Measurements from ENCODE around the gene SH2D4B.

Gene SH2D4B

DNA sequence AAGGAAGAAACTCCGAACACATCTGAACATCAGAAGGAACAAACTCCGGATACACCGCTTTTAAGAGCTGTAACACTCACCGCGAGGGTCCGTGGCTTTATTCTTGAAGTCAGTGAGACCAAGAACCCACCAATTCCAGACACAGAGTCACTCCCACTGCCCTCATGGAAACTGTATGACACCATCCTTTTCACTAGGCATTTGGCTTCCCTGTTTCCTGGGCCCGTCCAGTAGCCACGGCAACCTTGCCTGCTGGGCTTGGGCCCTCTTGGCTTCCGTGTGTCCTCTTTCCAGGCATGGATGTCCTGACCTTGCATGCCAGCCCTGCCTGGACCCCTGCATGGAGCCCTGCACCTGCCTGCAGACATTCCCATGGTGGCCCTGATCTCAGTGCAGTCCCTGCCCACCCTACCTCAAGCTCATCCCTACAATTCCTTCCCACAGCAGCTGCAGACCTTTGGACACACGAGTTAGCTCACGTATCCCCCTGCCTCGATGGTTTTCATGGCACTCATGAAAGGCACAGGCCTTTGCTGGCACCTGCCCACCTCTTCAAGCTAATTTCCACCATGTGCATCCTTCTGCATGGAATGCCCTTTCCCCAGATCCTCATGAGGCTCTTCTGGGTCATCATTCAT, 6.7 kb downstream of the SH2D4B start:
- no peak for DNase-seq

DNA sequence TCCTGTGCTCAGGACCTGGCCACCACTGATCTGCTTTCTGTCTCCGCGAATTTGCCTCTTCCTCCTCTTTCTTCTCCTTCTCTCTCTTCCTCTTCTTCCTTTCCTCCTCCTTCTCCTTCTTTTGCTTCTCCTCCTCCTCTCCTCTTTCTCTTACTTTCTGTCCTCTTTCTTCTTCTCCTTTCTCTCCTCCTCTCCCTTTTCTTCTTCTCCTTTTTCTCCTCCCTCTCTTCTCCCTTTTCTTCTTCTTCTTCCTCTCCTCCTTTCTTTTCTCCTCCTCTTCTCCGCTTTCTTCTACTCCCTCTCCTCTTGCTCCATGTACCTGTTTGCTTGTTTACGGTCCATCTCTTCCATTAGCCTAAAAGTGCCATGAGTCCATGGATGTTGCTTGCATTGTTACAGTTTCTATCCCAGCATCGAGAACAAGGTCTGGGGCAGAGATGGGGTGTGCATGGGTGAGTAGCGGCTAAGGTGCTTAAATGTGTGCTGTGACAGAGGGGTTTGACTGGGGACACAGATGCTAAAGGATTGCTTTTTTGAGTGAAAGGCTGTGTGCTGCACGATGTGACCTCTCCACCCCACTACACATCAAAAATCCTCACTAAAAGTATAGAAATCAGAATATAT, 7.7 kb downstream of the SH2D4B start:
- no peak for DNase-seq

DNA sequence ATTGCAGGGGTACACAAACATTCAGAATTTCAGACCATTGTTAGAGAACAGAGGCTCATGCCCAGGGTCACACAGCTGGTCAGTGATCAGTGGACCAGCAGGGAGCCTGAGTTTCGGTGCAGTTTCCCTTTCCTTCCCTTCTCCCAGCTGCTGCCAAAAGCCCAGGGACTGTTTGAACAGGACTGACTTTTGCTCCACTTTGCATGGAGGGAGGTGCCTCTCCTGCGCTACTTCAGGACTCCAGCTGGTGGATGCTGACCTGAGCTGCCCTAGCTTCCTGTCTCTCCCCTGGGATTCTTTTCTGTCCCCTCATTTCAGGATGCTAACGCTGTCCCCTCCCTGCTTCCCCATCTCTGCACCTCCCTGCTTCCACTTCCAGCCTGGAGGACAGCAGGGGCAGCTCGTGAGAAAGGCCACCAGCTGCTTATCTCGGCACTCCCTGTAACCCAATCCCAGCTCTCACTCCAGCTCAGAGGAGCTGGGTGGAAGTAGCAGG, 14.5 kb downstream of the SH2D4B start:
- DNase-seq = no peak

DNA sequence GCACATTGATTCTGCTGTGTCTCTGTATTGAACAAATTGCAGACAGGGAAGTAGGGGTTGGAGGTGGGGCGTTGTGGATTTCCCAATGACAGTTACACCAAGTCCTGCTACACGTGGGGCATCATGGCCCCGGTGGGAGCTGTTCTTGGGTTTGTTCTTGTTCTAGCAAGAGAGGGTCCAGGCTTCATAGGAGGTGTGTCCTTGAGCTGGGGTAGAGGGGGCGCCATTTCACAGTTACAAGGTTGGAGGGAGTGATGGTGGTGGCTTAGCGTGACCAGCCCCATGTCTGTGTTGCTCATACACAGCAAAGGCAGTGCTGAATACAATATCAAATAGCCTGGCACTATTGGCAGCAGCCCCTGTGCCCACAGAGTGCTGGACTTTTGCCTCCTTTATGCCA, 15.7 kb downstream of the SH2D4B start:
- DNase-seq = no peak

DNA sequence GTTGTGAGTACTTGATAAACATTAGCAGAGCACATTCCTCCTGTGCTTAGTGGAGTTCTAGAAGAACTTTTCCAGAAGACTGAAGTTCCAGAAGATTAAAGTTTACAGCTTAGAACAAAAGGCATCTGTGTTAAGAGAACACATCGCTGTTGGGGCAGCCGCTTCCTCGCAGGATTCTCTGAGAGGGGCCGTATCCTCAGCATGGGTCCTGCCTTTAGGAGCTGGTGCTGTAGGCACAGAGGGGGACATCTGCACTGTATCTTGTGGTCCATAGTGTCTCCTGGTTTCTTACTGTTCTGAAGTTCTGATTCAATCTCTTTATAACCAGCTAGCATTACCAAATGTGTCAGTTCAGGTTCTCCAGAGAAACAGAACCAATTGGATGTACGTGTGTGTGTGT, 16.3 kb downstream of the SH2D4B start:
- DNase-seq = no peak

DNA sequence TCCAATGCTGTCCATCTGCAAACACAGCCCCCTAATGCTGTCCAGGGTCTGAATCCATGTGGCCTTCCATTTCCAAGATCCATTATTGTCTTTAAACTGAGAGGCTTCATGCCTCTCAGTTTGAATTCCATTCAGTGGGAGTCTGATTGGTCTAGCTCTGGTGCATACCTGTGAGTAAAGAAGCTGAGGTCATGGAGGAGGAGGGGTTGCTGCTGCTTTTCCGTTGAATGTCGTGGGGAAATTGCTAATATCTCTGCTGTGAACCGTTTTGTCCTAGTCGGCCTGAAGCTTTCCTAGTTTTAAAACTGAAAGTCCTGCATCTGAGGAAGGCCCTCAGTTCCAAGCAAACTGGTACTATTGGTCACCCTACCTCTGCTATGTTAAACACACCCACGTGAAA, 17.7 kb downstream of the SH2D4B start:
- DNase-seq = no peak

DNA sequence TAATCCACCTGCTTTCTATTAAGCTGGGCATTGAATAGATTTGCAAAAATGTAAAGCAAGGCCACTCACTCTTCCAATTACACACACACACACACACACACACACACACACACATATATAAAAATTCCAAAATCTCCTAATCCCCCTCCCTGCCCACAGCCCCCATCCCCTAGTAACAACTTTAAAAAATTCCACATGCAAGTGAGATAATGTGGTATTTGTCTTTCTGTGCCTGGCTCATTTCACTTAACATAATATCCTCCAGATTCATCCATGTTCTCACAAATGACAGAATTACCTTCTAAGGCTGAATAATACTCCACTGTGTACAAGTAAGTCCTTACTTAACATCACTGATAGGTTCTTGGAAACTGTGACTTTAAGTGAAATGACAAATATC, 24.2 kb downstream of the SH2D4B start:
- no peak for DNase-seq

DNA sequence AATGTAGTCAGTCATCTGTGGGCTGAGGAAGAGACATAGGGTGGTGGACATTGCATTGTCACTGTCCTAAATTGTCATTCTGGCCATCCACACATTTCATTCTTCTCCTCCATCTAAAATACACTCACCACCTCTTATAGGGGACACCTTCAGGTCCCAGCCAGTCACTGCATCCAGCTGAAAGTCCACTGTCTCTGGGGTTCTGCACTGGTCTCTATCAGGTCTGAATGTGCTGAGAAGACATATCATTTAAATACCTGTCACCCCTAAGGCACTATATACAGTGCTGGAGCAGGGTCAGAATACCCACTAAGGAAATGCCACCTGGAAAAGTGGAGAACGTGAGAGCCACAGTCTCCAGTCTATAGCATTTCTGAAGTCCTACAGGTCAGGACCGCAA, 29.6 kb downstream of the SH2D4B start:
- DNase-seq = no peak

DNA sequence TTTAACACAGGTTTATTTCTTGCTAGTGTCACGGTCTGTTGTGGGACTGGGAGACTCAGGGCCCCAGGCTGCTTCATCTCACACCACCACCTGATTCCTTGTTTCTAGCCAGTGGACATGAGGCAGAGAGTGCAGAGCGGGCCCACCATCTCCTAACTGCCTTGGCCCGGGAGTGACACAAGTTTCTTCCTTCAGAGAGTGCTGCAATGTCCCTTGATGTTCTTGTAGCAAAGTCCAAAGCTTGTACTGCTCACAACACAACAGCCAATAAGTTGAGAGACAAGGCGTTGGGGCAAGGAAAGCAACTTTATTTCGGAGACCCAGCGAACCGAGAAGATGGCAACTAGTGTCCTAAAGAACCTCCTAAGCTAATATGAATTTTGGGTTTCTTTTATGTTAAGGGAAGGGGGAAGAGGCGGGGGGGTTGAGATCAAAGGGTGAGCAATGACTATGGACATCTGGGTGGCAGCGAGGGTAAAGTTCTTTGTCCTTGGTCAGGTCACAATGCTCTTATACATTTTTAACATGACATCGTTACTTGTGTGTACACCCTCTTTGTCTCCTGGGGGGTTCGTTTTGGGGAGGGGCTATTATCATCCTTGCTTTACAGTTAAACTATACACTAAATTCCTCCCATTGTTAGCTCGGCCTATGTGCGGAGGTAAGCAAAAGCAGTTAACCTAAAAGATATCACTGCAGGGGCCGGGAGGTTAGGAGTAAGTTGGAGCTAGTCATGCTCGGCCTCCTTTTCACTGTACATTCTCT, 31.6 kb downstream of the SH2D4B start:
- no peak for DNase-seq

DNA sequence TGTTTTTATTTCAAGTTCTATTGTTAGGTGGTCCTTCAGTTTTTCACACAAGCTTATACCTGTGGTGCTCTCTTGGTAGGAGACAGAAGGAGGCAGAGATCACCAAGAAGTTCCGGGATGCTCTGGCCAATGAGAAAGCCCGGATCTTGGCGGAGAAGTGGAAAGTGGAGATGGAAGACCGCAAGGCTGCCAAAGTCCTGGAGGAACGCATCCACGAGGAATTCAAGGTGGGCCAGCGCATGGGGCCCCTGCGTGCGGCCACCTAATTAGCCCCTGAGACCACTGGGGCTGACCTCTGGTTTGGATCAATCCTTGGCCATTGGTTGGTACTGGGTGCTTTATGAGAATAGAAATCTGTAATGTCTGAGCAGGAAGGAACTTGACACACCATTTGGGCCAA, 33.6 kb downstream of the SH2D4B start:
- no peak for DNase-seq

DNA sequence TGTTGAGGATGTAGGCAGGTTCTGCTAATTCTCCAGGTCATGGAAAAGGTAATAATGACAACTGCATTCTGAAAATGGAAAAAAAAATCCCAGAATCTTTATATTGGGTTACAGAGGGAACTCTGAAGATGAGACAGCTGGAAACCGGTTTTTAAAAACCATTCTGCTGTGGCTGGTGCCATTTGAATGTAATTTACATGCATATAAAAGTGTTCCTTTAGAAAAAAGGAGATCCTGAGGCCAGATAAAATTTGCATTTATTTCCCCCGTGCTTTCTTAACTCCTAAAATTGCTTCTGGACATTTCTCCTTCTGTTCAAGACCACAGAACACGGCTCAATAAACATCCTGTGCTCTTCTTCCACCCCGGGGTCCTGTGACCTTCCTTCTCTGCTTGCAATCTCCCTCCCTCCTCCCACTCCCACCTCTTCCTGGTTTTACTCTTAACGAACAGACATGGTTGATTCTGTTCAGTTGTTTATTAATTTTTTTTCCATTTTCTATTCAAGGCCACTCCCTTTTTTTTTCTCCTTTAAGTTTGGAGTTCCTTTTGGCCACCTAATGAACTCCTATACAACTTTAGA, 41.6 kb downstream of the SH2D4B start:
- DNase-seq = no peak

DNA sequence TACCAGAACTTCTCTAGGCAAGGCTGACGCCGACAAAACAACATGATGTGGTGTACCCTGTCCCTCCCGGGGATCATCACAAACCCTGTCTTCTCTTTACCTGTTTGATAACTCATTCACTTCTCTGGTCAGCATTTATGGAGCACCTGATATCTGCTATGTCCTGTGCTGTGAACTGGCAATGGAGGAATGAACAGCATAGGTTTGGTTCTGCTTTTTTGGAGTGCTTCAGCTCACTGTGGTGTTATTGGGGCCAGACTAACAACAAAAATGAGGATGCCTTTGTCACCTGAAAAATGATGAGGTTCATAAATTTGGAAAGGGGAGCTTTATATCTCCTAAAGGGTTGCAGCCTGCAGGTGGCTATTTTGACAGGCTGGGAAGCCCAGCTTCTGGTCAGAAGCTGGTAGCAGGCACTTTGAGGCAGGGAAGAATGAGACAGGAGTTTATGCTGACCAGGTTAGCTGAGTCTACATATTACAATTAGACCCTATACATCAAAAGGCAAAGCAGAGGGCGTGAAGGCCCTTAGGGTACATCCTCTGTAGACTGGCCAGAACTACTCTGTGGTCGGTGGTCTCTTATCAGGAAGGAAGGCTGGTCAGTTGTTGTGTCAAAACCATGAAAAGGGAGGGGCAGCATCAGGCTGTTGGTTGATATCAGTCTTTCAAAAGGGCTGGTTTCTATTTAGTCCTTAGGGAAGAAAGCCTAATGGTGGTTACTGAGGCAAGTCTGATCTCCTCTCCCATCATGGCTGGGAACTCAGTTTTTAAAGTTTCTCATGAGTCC, 42.3 kb downstream of the SH2D4B start:
- DNase-seq = no peak

DNA sequence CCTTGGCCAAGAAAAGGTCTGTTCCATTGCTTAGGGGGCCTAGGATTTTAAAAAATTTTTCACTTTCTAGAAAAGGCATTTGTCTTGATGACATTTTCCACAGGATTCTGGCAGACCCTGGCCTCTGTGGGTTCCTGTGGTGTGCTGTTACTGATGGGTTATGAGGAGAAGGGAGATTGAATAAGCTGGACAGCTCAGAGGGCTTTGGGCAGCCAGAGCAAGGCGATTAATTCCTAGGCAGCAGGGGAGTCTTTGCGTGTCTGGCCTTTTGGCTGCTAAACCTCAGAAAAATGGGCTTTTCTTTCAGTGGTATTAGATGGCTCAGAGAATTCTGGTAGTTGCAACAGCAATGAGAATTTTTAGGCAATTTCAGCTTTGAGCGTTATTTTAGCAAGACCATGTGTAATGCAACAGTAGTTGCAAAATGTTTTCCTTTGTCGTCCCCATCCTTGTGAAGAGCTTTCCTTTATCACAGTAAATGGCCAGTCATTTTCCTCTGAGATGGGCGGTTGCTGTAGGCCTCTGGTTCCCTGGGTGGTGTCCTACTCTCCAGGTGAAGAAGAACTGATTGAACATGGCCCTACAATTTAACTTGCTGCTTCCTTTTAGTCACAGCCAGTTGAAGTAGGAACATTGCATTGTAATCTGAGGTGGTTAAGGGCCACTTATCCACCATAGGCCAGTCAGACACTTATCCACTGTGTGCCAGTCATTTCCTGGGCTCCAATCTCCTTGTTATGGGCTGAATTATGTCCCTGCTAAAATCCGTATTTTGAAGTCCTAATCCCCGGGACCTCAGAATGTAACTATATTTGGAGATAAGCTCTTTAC, 43.2 kb downstream of the SH2D4B start:
- DNase-seq = no peak

DNA sequence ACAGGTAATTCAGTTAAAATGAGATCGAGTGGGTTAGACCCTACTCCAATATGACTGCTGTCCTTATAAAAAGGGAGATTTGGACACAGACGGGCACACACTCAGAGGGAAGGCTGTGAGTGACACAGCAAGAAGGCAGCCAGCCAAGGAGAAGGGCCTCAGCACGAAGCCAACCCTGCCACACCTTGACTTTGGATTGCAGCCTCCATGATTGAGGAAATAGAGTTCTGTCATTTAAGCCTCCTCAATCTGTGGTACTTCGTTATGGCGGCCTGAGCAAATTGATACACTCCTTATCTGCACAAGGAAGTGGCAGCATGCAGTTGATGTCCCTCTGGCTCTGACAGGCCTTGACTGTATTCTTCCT, 43.8 kb downstream of the SH2D4B start:
- DNase-seq = no peak

DNA sequence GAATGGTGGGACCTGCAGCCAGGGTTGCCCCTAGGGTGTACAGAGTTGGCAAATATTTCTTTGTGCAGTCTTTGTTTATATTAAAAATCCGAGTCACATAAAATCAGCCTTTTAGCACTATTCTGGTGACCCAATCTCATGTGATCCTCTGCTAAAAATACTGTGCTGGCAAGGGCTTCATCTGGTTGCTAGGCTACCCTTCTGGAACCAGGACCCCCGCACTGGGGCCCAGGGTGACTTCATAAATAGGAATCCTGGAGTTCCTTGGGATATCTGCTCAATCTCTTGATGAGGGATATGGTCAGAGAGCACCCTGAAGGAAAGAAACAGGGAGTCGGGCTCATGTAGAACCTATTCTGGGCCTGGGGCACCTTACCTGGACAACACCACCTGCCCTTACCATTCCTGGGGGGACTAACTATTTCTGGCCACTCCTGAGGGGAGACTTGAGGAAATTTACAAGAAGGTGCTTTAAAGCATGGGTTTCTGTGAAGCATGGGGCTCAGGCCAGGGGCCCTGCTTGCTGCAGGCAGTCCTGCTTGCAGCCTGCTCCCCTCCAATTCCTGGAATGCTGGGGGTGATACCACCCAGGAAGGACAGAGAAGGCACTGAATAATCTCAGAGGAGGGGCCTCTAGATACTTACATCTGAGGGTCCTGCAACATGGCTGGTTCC, 44.7 kb downstream of the SH2D4B start:
- DNase-seq = no peak

DNA sequence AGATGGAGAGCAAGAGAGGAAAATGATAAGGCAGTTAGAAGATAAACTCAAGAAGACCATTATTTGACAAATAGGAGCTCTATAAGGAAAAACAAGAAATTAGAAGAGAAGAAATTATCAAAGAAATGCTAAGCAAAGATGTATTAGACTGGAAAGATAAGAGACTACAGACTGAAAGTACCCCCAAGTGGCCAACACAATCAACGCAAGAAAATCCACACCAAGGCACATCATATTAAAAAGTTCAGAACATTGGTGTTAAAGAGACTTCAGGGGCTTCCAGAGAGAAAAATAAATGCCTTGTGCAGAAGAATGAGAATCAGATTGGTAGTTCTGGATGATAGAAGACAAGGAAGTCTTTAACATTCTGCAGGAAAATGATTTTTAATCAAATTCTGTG, 46.0 kb downstream of the SH2D4B start:
- no peak for DNase-seq

DNA sequence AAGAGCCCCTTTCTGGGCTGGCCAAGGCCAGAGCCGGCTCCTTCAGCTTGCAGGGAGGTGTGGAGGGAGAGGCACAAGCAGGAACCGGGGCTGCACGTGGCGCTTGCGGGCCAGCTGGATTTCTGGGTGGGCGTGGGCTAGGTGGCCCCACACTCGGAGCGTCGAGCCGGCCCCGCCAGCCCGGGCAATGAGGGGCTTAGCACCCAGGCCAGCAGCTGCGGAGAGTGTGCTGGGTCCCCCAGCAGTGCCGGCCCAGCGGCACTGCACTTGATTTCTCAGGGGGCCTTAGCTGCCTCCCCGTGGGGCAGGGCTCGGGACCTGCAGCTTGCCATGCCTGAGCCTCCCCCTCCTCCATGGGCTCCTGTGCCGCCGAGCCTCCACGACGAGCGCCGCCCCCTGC, 48.1 kb downstream of the SH2D4B start:
- DNase-seq = no peak

DNA sequence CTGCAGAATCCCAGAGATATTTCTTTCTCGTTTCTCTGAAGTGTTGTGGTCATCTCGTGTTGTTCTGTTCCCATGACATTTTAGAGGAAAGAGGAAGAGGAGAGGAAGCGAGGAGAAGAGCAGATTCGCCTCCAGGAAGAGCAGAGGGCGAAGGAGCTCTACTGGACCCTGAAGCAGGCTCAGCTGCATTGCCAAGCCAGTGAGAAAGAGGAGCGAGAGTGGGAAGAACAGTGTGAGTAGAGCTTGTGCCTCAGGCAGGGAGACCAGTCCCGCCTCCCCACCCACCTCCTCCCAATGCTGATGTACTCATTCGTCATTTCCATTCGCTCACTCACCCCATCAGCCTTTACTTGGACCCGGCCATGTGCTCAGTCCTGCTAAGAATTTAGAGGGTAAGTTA, 50.8 kb downstream of the SH2D4B start:
- DNase-seq = no peak

DNA sequence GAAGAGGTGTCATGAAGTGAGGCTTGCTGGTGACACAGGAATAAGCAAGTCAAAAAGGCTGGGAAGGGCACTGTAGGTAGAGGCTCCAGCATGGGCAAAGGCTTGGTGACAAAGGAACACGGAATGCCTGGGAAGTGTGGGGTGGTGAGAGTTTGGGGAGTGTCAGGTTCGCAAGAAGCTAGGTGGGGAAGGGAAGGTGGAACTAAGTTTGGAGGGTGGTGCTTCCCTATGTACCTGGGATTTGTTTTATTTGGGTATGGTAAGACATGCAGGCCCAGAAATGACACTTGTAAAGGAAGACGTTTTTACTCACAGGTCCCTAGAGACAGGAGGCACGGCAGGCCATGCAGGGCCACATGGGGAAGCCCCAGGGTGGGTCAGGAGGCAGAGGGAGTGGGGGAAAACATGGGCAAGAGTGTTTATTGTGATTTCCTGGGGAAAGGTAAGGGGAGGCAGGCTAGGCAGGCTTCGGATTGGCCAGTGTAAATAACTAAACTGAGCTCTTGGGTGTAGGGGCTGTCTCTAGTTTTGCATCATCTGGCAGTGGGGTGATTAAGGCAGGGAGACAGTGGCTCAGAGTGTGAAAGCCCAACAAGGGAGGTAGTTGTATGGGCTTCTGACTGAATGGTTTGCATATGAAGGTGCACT, 52.1 kb downstream of the SH2D4B start:
- DNase-seq = no peak

DNA sequence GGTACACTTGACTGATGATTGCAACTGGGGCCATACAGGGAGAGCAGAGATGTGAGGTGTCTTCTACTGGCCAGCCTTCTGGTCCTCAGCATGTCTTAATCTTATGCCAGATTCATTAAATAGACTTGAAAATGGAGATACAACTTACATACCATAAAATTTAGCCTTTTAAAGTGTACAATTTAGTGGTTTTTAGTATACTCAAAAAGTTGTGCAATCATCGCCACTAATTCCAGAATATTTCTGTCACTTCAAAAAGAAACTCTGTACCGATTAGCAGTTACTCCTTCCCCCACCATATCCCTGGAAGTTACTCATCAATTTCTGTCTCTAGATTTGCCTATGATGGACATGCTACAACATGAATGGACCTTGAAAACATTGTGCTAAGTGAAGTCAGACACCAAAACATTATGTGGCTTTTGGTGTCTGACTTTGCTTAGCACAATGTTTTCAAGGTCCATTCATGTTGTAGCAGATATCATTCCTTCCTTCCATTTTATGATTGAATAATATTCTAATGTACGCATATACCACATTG, 53.0 kb downstream of the SH2D4B start:
- no peak for DNase-seq

Data from hippocampal formation (tissue), 2 donors.